Suprapubic skin (tissue), 3 donors: ENCODE data around the gene ACP4.

Experiments
- CTCF ChIP-seq, 2 donors: fragments of 200-600 bp in 1 of 2; fragments of 450-650 bp in 1 of 2; sonication (generic) in 1 of 2; IDR thresholded peaks; one replicate each; pipeline ENCODE4 v1.5.1; 2016 to 2019; ENCODE audit warnings: antibody characterized with exemption in 2 of 2, mild to moderate bottlenecking in 1 of 2, moderate library complexity in 1 of 2
- EP300 ChIP-seq: sonication (generic); formaldehyde crosslinking; IDR thresholded peaks from one replicate; pipeline ENCODE4 v1.6.1; 2017; ENCODE audit warnings: antibody characterized with exemption
- POLR2A ChIP-seq, 2 donors: fragments of 450-650 bp; IDR thresholded peaks; one replicate each; pipeline ENCODE4 v1.6.1; 2017; ENCODE audit warnings: antibody characterized with exemption in 2 of 2, mild to moderate bottlenecking in 2 of 2, moderate library complexity in 2 of 2

DNA sequence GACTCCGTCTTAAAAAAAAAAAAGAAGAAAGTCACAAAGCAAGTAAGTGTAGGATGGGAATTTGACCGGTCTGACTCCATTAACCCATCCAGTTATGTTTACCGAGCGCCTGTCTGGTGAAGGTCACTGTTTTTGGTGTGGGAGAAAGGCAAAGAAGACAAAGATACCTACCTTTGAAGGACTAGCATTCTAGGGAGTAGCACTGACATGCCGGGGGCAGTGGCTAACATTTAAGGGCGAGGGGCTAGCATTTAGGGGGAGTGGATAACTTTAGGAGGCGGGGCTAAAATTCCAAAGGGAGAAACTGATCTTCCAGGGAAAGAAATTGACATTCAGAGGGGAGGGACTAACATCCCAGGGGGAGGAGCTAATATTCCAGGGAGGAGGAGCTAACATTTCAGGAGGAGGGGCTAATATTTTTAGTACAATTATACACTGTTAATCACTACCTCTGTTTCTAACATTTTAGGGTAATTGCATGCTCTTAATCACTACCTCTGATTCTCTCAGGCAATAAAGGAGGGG lies 11.2 kb upstream of the ACP4 start:
- TF ChIP-seq POLR2A (IDR thresholded peaks at IDR 0.05) (no peak), CTCF (IDR thresholded peaks at IDR 0.05) (no peak), EP300 (no peak)
